ENCODE measurements around the gene CLEC20A.
A peak's percentile ranks its signal among the peaks of the same experiment; 100 is the strongest.

CLEC20A gene

DNA sequence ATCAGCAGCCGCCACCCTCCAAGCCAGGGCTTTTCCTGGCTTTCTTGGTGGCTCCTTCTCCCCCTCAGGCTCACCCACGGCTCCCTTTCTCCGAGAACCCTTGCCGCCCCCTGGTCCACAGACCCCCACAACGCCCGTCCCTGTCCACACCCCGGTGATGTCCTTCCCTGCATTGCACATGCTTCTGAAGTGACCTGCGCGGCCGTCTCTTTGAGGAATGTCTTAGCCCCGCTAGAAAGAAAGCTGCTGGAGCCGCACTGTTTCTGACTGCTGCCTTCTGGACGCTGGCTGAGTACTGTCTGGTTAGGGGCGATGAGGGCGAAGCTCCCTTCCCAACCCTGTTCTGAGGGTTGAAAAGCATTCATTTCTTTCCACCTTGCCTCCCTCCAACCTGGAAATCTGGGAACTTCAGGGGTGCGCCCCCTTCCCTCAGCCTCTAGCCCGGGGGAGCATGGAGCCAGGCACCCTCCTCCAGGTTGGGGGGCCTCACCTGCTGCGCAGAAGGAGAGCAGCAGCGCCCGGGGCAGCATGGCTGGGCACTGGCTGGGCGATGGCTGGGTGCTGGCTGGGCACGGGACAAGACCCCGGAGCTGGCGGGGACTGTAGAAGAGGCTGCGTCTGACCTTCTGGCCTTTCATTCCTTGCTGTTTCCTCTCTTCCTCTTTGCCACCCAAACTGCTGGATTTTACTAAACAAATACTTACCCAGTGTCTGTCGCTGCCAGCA, at the start of gene CLEC20A:
TSS of gene CLEC20A (minus strand) at position 555 of the 726 bp plus-strand sequence. CDS start at position 530, 25 bp downstream.
- DNase-seq (ENCODE audit: low read depth, low spot score), result no peak

DNA sequence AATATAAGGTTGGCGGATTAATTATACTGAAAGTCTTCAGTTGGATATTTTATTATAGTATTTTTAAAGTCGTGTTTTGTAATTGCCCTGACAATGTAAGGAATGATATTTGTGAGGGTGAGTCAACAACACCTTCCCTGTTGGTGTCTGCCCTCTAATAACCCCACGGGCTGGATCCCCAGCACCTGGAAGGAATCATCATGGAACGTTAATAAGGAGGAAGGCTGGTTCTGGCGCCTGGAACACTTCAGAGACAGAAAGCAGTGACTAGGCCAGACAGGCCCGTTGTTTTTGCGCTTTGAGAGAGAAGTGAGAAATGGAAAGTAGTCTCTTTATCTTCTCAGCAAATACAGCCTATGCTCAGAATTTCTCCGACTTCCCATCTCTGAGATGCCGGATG, 47.8 kb upstream of the CLEC20A start:
- DNase-seq (ENCODE audit: low read depth, low spot score), result no peak

DNA sequence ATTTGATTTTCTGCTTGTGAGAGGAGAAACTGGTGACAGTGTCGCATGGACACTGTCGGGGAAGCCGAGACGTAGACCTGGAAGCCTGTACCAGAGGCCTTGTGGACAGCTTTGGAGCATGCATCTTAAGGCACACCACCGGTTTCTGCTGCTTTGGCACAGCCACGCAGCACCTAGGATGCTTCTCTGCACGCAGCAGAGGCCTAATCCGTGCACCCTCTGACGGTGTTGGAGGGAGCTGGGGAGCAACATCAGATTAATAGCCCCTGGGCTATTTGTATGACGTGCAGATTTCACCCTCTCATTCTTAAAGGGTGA, 46.5 kb upstream of the CLEC20A start:
- DNase-seq (ENCODE audit: low read depth, low spot score), result no peak

DNA sequence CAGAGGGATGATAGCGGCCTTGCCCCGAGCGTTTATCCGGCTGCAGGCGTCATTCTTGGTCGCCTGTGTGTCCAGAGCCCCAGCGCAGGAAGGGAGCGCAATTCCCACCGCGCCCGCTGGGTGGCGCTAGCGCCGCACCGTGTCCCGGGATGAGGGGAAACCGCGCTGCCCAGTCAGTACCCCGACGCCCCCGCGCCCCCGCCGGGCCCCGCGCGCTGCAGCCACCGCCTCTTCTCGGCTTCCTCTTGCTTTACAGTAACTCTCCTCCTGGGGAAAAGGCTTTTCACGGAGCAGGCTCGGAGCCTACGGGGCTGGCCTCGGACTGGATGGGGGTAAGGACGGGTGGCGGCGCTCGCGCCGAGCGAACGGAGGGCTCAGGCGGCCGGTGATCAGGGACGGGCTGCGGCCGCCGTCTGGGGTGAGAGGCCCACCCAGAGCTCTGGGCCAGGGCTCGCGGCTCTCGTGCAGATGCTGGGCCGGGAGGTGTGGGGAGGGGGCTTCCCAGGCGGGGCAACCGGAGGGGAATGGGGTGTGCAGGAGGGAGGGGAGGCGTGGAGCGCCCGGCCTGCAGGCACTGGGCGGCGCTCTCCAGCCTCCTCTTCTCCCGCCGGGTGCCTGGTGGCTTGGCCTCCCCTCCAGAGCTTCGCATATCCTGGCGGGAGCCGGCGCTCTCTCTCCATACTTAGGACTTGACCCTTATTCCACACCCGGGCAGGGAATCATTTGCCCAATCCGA, 46.0 kb upstream of the CLEC20A start:
- DNase-seq (ENCODE audit: low read depth, low spot score), result peak; percentile 56

GRCh38 chr1:178541829-178542553, 45.2 kb upstream of the CLEC20A start:
- DNase-seq (ENCODE audit: low read depth, low spot score), result no peak

DNA sequence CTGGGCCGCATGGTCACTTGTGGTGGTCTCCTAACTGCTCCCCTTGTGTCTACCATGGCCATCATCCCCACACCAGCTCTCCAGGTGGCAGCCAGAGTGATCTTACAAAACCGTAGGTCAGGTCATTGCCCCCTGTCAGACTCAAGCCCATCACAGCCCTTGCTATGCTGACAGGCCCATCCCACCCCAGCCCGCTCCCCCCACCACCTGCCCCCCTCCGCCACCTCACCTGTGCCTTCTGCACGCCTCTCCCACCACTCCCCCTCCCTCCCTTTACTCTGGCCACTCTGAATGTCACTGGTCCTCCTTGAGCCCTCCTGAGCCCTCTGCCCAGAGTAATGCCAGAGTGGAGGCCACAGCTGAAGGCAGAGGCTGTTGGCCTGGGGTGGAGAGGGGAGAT, 44.6 kb upstream of the CLEC20A start:
- no peak for DNase-seq (ENCODE audit: low read depth, low spot score)

GRCh38 chr1:178540646-178541045, 43.9 kb upstream of the CLEC20A start:
- DNase-seq (ENCODE audit: low read depth, low spot score), result no peak

- no peak for DNase-seq (ENCODE audit: low read depth, low spot score)
These were observed 43.4 kb upstream of the CLEC20A start for GRCh38 chr1:178540204-178540603.

DNA sequence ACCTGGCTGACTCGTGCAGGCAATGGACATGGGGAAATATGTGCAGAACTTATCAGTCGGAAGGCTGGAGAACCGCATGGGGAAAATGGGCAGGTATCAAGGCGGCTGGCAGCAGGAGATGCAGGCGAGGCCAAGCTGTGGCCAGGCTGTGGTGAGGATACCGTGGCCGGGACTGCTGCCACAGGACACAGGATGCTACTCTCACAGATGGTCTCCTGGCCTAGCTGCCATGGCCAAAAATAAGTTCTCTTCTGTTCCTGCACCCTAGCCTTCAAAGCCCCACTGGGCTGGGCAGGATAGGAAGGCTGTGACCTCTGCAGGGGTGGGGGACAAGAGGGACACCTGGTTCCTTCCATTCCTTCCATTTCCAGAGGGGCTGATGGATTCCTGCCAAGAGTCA, 42.5 kb upstream of the CLEC20A start:
- no peak for DNase-seq (ENCODE audit: low read depth, low spot score)

DNA sequence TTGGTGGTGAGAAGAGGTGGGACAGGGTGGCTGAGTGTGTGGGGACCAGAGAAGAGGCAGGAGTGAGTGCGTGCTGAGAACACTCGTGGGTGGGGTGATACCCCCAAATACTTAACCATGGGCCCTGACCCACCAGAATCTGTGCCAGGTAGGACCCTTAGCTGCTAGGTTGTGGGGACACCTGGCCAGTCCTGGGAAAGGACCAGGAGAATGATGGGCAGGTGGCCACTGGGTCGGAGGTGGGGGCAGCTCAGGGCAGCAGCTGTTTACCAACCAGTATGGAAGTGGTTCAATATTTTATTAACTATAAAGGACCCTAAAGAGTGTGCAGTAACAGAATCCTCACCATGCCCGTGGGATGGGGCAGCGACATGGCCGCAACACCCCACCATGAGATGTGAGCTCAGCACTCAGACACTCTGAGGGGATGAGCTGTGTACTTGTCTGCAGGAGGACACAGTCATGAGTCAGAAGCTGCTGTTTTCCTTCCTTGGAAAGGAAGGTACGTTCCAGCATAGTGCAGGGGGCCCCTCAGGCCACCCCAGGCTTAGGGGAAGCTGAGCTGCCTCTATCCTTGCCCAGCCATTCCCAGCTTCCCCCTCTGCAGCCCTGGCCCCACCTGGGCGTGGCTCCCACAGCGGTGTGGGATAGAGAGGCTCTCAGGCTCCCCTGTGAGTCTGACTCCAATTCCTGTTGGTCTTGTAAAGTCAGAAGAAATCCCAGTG, 41.6 kb upstream of the CLEC20A start:
- DNase-seq (ENCODE audit: low read depth, low spot score), result no peak

- no peak for DNase-seq (ENCODE audit: low read depth, low spot score)
These were observed 40.8 kb upstream of the CLEC20A start for GRCh38 chr1:178537382-178538090.

- DNase-seq (ENCODE audit: low read depth, low spot score), result peak; percentile 81
These were observed 40.1 kb upstream of the CLEC20A start for GRCh38 chr1:178536844-178537371.

DNA sequence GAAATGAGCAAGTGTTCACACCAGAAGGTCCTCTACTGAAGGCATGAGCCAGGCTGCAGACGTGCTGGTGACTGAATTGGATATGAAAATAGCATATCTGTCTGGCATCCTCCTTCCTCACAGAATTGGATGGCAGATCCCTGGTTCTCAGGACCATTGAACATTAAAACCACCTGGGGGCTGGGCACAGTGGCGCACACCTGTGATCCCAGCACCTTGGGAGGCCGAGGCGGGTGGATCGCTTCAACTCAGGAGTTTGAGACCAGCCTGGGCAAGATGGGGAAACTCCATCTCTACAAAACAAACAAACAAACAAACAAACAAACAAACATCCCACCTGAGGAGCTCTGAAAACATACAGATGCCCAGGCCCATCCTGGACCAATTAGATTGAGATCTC, 39.6 kb upstream of the CLEC20A start:
- DNase-seq (ENCODE audit: low read depth, low spot score), result no peak

DNA sequence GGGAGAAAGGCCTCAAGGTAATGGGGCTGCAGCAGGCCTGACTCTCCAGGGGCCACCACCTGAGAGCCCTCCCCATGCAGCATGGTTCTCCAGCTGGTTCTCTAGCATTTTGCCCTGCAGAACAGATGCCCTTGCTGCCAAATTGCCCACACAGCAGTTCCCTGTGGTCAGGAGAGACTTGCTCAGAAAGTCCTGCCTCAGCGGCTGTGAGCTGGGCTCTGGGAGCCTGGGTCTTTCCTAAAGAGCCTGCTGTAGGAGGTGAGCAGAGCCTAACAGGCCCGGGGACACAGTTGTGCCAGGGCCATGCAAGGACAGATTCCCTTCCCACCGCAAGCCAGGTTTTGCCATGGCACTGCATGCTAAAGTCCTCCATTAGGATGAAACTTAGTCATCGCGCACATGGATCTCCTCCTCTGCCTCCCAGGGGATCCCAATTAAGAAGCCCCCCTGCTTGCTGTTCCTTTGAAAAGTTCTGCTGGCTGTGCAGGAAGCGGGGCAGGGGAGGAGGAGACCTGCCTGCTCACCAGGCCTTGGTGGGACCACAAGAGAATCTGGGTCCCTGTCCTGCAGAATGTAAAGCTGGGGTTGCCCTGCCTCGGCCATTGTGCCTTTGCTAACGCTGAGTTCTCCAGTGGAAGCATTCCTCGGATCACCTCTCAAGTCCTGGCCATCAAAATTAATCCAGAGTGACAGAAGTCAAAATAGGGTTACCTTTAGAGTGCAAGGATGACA, 37.5 kb upstream of the CLEC20A start:
- no peak for DNase-seq (ENCODE audit: low read depth, low spot score)

DNA sequence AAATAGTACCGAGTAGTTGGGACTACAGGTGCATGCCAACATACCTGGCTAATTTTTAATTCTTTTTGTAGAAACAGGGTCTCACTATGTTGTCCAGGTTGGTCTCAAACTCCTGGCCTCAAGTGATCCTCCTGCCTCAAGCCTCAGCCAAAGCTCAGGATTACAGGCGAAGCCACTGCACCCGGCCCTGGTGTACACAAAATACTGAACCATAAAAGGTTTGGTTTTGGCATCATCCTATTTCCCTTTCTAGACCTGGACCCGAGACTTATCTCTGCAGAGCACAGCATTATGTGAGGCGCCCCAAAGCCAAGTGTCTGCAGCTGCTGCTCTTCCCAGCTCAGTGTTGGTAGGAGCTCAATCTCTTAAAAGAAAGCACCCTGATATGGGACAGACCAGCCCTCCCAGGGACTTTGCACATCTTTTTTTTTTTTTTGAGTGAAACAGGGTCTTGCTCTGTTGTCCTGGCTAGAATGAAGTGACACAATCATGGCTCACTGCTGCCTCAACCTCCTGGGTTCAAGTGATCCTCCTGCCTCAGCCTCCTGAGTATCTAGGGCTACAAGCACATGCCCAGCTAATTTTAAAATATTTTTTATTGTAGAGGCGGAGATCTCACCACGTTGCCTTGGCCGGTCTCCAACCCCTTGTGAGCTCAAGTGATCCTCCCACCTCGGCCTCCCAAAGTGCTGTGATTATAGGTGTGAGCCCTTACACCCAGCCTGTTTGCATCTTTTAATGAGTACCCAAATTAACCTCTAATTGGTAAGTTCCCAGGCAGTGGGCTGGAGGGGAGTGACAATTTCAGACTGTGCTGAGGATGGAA, 36.6 kb upstream of the CLEC20A start:
- DNase-seq (ENCODE audit: low read depth, low spot score), result no peak

- DNase-seq (ENCODE audit: low read depth, low spot score), result no peak
These were observed 35.6 kb upstream of the CLEC20A start for GRCh38 chr1:178532392-178532791.

DNA sequence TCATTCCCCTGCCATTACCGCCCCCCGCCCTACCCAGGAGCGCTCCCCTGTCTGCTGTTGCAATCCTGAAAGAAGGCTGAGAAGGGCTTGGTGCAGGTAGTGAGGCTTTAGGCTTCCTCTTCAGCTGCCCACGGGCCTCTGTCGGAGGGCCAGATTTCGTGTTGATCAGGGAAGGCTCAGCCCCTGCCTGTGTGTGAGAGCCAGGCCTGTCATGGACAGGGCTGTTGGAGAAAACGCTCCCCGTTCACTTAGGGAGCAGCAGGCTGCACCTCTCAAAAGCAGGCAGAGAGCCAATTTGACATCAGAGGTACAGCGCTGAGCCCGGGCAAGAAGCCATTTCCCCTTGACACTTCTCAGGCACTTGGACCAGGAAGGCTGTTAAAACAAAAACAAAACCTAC, 35.1 kb upstream of the CLEC20A start:
- no peak for DNase-seq (ENCODE audit: low read depth, low spot score)

- DNase-seq (ENCODE audit: low read depth, low spot score), result no peak
These were observed 33.7 kb upstream of the CLEC20A start for GRCh38 chr1:178530502-178530901.

GRCh38 chr1:178530037-178530402, 33.3 kb upstream of the CLEC20A start:
- no peak for DNase-seq (ENCODE audit: low read depth, low spot score)

All from brain pericyte (primary cell).